Measurements from ENCODE around the gene KNDC1. TPM values are rescaled to one million over a fixed set of nuclear protein-coding genes. Genes with fewer than 3 reads are reported as not detected.

Gene KNDC1
- total RNA-seq, 2 donors from 2014 or later: 0.29 to 0.32 TPM

- Histone ChIP-seq H3K27me3 (no peaks in the 10 kb centered on the region), H3K4me3 (no peak overlapping the region), H3K27ac (no peak overlapping the region), H3K4me1 (no peaks in the 10 kb centered on the region), H3K36me3 (no peaks in the 10 kb centered on the region), H3K9me3 (no peaks in the 10 kb centered on the region), H3K9ac (ENCODE audit: low read depth in 2 of 2, low read length in 2 of 2) (no peak overlapping the region)
- intact Hi-C loops (cut with DNase I): no loop called here
- no peak for DNase-seq
- no peak for TF ChIP-seq CTCF (IDR thresholded peaks at IDR 0.05)
Measured at GRCh38 chr10:133204226-133205015, 44.4 kb downstream of the KNDC1 start.

GRCh38 chr10:133205146-133205545, 45.1 kb downstream of the KNDC1 start:
- Histone ChIP-seq H3K9me3 (no peaks in the 10 kb centered on the region), H3K9ac (ENCODE audit: low read depth in 2 of 2, low read length in 2 of 2) (no peak overlapping the region), H3K36me3 (no peaks in the 10 kb centered on the region), H3K4me1 (no peaks in the 10 kb centered on the region), H3K27me3 (no peaks in the 10 kb centered on the region), H3K4me3 (no peak overlapping the region), H3K27ac (no peak overlapping the region)
- intact Hi-C loops (cut with DNase I): no loop called here
- no peak for DNase-seq
- no peak for TF ChIP-seq CTCF (IDR thresholded peaks at IDR 0.05)

GRCh38 chr10:133206356-133207040, 46.5 kb downstream of the KNDC1 start:
- no peak for DNase-seq

GRCh38 chr10:133207041-133207600, 47.1 kb downstream of the KNDC1 start:
- Histone ChIP-seq H3K36me3 (no peaks in the 10 kb centered on the region), H3K9ac (ENCODE audit: low read depth in 2 of 2, low read length in 2 of 2) (no peak overlapping the region), H3K27me3 (no peaks in the 10 kb centered on the region), H3K9me3 (no peaks in the 10 kb centered on the region), H3K4me3 (no peak overlapping the region), H3K4me1 (no peaks in the 10 kb centered on the region), H3K27ac (no peak overlapping the region)
- DNase-seq: no peak
- intact Hi-C loops (cut with DNase I): no loop called here
- no peak for TF ChIP-seq CTCF (IDR thresholded peaks at IDR 0.05)

More at GRCh38 chr10:133206356-133207040, 46.5 kb downstream of the KNDC1 start:
- H3K4me3 ChIP-seq: no peak overlapping the region
- H3K4me1 ChIP-seq: no peaks in the 10 kb centered on the region
- H3K27me3 ChIP-seq: no peaks in the 10 kb centered on the region
- intact Hi-C loops (cut with DNase I): no loop called here
- no peaks in the 10 kb centered on the region for H3K36me3 ChIP-seq
- no peak overlapping the region for H3K27ac ChIP-seq
- H3K9me3 ChIP-seq: no peaks in the 10 kb centered on the region
- H3K9ac ChIP-seq (ENCODE audit: low read depth in 2 of 2, low read length in 2 of 2): no peak overlapping the region
- no peak for TF ChIP-seq CTCF (IDR thresholded peaks at IDR 0.05)

GRCh38 chr10:133207627-133208026, 47.6 kb downstream of the KNDC1 start:
- Histone ChIP-seq H3K9ac (ENCODE audit: low read depth in 2 of 2, low read length in 2 of 2) (no peak overlapping the region), H3K4me3 (no peak overlapping the region), H3K27me3 (no peaks in the 10 kb centered on the region), H3K36me3 (no peaks in the 10 kb centered on the region), H3K4me1 (no peaks in the 10 kb centered on the region), H3K27ac (no peak overlapping the region), H3K9me3 (no peaks in the 10 kb centered on the region)
- intact Hi-C loops (cut with DNase I): no loop called here
- TF ChIP-seq CTCF (IDR thresholded peaks at IDR 0.05): no peak
- DNase-seq: no peak

All from colonic mucosa (tissue), 4 donors.